ENCODE results near the gene ELMO1. TPM values are rescaled to one million over a fixed set of nuclear protein-coding genes. Genes with fewer than 3 reads are reported as not detected.

The ELMO1 gene
- polyA plus RNA-seq, 2 of the 4 experiments (the other 2 are of a cell fraction), result 2.3 to 6.1 TPM

DNA sequence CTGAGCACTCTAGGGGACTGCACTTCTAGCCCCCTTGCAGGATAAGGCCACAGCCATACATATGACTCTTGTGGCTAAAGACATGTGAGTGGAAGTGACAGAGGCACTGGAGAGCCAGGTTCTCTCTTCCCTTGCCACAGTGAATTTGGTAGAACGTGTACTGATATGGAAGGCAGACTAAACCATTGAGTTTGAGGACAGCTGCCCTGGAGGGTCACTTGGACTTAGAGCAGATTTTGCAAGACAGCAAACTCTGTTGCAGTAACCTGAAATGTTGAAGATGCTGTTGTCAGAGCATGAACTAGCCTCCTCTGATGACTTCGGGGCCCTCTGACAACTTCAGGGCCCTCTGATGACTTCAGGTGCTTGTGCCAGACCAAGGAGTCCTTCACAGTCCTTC lies 85.9 kb downstream of the ELMO1 start:
- TF ChIP-seq TP53 (CRISPR knock-in tag; IDR thresholded peaks at IDR 0.05) (no peak), FOSB (CRISPR knock-in tag; IDR thresholded peaks at IDR 0.05) (no peak), POLR2A (IDR thresholded peaks at IDR 0.05; ENCODE audit: low read length) (no peak), NFE2L2 (conservative IDR thresholded peaks at IDR 0.05; ENCODE audit: low read length) (no peak)
- TF ChIP-seq, protein P1, sequence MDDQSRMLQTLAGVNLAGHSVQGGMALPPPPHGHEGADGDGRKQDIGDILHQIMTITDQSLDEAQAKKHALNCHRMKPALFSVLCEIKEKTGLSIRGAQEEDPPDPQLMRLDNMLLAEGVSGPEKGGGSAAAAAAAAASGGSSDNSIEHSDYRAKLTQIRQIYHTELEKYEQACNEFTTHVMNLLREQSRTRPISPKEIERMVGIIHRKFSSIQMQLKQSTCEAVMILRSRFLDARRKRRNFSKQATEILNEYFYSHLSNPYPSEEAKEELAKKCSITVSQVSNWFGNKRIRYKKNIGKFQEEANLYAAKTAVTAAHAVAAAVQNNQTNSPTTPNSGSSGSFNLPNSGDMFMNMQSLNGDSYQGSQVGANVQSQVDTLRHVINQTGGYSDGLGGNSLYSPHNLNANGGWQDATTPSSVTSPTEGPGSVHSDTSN (IDR thresholded peaks at IDR 0.05), result no peak
- 0 out of 3 replicates have a peak, but pooled peaks cover 3% of the 10 kb centered on the region for H3K4me1 ChIP-seq
- POLR2A ChIA-PET, result no interaction called here
- WGBS (ENCODE audit: missing lambda C conversion rate), result 16% methylated on average over 2 of the region's 2 CpGs
- H3K9me3 ChIP-seq, result no peaks in the 10 kb centered on the region
- no peak overlapping the region for H3K27ac ChIP-seq
- CTCF ChIA-PET, result no interaction called here
- no peak for FAIRE-seq
- ATAC-seq, result no peak
- no peak overlapping the region for H3K4me2 ChIP-seq
- DNase-seq (ENCODE audit: low read depth in 1 of 2, low spot score in 1 of 2), result no peak
- no peak overlapping the region for H3K4me3 ChIP-seq

DNA sequence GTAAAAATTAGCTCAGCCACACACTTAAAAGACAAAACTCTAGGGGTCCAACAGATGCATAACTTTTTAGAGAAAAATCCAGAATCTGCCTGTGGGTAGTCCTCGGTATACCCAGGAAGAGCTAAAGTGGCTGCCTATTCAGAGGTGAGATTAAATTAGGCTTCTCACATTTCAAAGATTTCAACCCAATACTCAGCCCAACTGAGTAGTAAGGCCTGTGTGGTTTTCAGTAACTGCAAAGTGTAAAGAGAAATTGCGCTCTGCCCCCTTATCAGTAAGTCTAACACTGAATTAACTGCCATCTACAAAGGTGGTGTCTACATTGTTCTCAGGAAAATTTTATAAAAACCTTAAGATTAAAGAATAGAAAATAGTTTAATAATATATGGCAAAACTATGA lies 88.2 kb downstream of the ELMO1 start:
- no peak for TF ChIP-seq KDM5A (IDR thresholded peaks at IDR 0.05)
- TF ChIP-seq CHD2 (IDR thresholded peaks at IDR 0.05; ENCODE audit: low read length, partially characterized antibody), result no peak
- TF ChIP-seq, protein P2, sequence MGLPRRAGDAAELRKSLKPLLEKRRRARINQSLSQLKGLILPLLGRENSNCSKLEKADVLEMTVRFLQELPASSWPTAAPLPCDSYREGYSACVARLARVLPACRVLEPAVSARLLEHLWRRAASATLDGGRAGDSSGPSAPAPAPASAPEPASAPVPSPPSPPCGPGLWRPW (IDR thresholded peaks at IDR 0.05), result no peak
- TF ChIP-seq, protein P3, sequence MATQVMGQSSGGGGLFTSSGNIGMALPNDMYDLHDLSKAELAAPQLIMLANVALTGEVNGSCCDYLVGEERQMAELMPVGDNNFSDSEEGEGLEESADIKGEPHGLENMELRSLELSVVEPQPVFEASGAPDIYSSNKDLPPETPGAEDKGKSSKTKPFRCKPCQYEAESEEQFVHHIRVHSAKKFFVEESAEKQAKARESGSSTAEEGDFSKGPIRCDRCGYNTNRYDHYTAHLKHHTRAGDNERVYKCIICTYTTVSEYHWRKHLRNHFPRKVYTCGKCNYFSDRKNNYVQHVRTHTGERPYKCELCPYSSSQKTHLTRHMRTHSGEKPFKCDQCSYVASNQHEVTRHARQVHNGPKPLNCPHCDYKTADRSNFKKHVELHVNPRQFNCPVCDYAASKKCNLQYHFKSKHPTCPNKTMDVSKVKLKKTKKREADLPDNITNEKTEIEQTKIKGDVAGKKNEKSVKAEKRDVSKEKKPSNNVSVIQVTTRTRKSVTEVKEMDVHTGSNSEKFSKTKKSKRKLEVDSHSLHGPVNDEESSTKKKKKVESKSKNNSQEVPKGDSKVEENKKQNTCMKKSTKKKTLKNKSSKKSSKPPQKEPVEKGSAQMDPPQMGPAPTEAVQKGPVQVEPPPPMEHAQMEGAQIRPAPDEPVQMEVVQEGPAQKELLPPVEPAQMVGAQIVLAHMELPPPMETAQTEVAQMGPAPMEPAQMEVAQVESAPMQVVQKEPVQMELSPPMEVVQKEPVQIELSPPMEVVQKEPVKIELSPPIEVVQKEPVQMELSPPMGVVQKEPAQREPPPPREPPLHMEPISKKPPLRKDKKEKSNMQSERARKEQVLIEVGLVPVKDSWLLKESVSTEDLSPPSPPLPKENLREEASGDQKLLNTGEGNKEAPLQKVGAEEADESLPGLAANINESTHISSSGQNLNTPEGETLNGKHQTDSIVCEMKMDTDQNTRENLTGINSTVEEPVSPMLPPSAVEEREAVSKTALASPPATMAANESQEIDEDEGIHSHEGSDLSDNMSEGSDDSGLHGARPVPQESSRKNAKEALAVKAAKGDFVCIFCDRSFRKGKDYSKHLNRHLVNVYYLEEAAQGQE (IDR thresholded peaks at IDR 0.05), result no peak
- TF ChIP-seq TP53 (CRISPR knock-in tag; IDR thresholded peaks at IDR 0.05), result no peak
- TF ChIP-seq TFCP2L1 (CRISPR knock-in tag; IDR thresholded peaks at IDR 0.05), result no peak
- no peak for TF ChIP-seq MAZ (IDR thresholded peaks at IDR 0.05; ENCODE audit: borderline replicate concordance, low read depth, low read length)
- TF ChIP-seq ZC3H11A (IDR thresholded peaks at IDR 0.05), result no peak
- TF ChIP-seq SREBF2 (IDR thresholded peaks at IDR 0.05), result no peak
- TF ChIP-seq, protein P4, sequence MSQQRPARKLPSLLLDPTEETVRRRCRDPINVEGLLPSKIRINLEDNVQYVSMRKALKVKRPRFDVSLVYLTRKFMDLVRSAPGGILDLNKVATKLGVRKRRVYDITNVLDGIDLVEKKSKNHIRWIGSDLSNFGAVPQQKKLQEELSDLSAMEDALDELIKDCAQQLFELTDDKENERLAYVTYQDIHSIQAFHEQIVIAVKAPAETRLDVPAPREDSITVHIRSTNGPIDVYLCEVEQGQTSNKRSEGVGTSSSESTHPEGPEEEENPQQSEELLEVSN (IDR thresholded peaks at IDR 0.05; ENCODE audit: borderline replicate concordance, low read depth), result no peak
- TF ChIP-seq RARB (CRISPR knock-in tag; IDR thresholded peaks at IDR 0.05), result no peak
- no peak for TF ChIP-seq KDM1A (IDR thresholded peaks at IDR 0.05; ENCODE audit: low read depth)
- no peak for TF ChIP-seq HOXB5 (CRISPR knock-in tag; IDR thresholded peaks at IDR 0.05)
- no peak for TF ChIP-seq FOSB (CRISPR knock-in tag; IDR thresholded peaks at IDR 0.05)
- TF ChIP-seq GATA3 (IDR thresholded peaks at IDR 0.05; ENCODE audit: borderline replicate concordance), result no peak
- no peak for TF ChIP-seq BHLHE40 (IDR thresholded peaks at IDR 0.05; ENCODE audit: low read depth, low read length)
- 81% methylated on average over 2 of the region's 2 CpGs for WGBS (ENCODE audit: missing lambda C conversion rate)
- Histone ChIP-seq H3K9me3 (no peaks in the 10 kb centered on the region), H3K4me3 (no peak overlapping the region), H3K4me1 (no peaks in the 10 kb centered on the region), H3K27ac (no peak overlapping the region), H3K4me2 (no peak overlapping the region)
- DNase-seq (ENCODE audit: low read depth in 1 of 2, low spot score in 1 of 2) (no peak), FAIRE-seq (no peak), ATAC-seq (no peak)
- CTCF ChIA-PET, result interaction anchor here (0.8 kb wide), 1 partner anchor 13 kb away, joined by 3 read pairs; no protein-coding TSS in a partner anchor
- POLR2A ChIA-PET, result no interaction called here

Measured in A549 (cell line).